ENCODE results near the gene ST3GAL6.

Gene ST3GAL6

DNA sequence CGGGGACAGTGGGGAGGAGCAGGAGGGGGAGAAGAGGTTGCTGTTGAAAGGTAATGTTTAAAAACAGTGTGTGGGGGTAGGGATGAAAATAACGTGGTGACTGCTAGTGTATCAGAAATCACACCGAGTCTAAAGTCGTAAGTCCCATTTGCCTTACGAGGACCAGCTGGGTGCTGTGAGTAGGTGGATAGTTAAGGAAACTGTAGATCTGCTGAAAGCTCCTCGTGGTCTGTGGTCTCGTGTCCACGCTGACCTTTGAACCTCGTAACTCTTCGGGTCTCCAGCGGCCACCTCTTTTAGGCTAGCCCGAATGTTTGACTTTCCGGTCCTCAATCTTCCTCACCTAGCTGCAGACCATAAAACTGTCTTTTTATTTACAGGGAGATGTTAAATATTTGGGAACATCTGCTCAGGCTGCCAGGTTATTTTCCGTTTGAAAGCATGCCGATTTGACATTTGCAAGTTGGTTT, 29.3 kb upstream of the ST3GAL6 start:
- H3K9me3 ChIP-seq (ENCODE audit: control insufficient read depth, insufficient read depth, low read depth, low read length), result no peaks in the 10 kb centered on the region
- TF ChIP-seq ZNF341 (tag by site-specific recombination; IDR thresholded peaks at IDR 0.05; ENCODE audit: low read depth) (peak; percentile 32; the same call in 1 of the 2 replicates), EGR2 (tag by site-specific recombination; IDR thresholded peaks at IDR 0.05; ENCODE audit: low read depth) (peak; percentile 47; the same call in 1 of the 2 replicates), ZNF292 (tag by site-specific recombination; IDR thresholded peaks at IDR 0.05; ENCODE audit: borderline replicate concordance, low read depth) (no peak), HOXD13 (CRISPR knock-in tag; IDR thresholded peaks at IDR 0.05; ENCODE audit: borderline replicate concordance) (no peak)
- ChIA-PET CTCF (interaction anchor here (0.7 kb wide), 1 partner anchor 913 kb away, joined by 3 read pairs; no protein-coding TSS in a partner anchor), POLR2A (interaction anchor here (1.2 kb wide), 1 partner anchor 10 kb away, joined by 3 read pairs; no protein-coding TSS in a partner anchor)
- no peaks in the 10 kb centered on the region for H3K36me3 ChIP-seq (ENCODE audit: control insufficient read depth in 2 of 2, insufficient read depth in 1 of 2, low read length in 2 of 2)
- H3K4me3 ChIP-seq (ENCODE audit: low read depth, low read length), result peak overlapping the region; percentile 78
- no peak overlapping the region; the same call in 1 of the 2 replicates for H3K27ac ChIP-seq (ENCODE audit: extremely low read depth, low read depth, low read length)
- H3K4me1 ChIP-seq (ENCODE audit: control insufficient read depth, insufficient read depth, low read length), result no peaks in the 10 kb centered on the region

DNA sequence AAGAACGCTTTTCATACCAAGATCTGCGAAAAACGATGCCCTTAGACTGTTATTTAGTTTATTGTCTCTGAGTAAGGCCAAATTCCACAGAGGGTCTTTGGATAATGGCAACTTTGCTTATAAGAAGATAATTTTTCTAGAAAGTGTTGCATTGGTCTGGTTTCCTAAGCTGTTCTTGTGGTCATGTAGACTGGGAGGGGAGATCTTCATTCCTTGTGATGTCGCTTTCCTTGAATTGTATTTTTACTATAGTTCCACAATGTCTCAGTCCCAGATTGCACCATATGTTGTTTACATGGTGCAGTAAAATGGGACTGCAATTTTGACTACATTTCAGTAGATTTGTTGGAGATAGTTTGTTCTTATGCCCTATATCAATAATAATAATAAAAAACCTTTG, 28.8 kb upstream of the ST3GAL6 start:
- Histone ChIP-seq H3K36me3 (ENCODE audit: control insufficient read depth in 2 of 2, insufficient read depth in 1 of 2, low read length in 2 of 2) (no peaks in the 10 kb centered on the region), H3K4me1 (ENCODE audit: control insufficient read depth, insufficient read depth, low read length) (no peaks in the 10 kb centered on the region), H3K27ac (ENCODE audit: extremely low read depth, low read depth, low read length) (no peak overlapping the region), H3K4me3 (ENCODE audit: low read depth, low read length) (peak overlapping the region; percentile 78; the same call in 1 of the 2 replicates), H3K9me3 (ENCODE audit: control insufficient read depth, insufficient read depth, low read depth, low read length) (no peaks in the 10 kb centered on the region)
- CTCF ChIA-PET, result no interaction called here
- POLR2A ChIA-PET, result interaction anchor here (1.2 kb wide), 1 partner anchor 9 kb away, joined by 3 read pairs; no protein-coding TSS in a partner anchor
- TF ChIP-seq ZNF112 (tag by site-specific recombination; IDR thresholded peaks at IDR 0.05) (no peak), ZNF2 (tag by site-specific recombination; IDR thresholded peaks at IDR 0.05) (no peak), MEIS1 (CRISPR knock-in tag; IDR thresholded peaks at IDR 0.05; ENCODE audit: borderline replicate concordance) (no peak), ZNF510 (tag by site-specific recombination; IDR thresholded peaks at IDR 0.05; ENCODE audit: insufficient replicate concordance) (no peak), ZNF555 (tag by site-specific recombination; conservative IDR thresholded peaks at IDR 0.05) (no peak), KLF10 (tag by site-specific recombination; IDR thresholded peaks at IDR 0.05) (no peak), HOXA7 (CRISPR knock-in tag; IDR thresholded peaks at IDR 0.05; ENCODE audit: borderline replicate concordance) (no peak), ZNF621 (tag by site-specific recombination; IDR thresholded peaks at IDR 0.05) (no peak)

DNA sequence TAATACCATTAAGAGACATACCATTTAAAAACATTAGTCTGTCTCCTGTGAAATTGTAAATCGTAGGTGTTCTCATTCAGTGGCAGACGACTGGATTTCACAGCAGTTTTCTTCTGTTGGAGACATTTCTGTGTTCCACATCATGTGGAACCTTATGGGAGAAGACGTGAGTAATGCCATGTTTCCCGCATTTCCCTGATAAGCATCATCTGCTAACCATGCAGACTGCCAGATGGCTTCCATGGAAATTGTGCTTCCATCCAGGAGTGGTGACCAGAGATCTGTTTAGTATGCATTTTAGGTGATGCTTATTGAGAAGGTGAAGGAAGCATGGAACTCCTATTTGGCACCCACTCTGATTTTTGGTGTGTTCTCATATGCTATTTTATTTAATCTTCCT, 28.4 kb upstream of the ST3GAL6 start:
- no peak overlapping the region for H3K4me3 ChIP-seq (ENCODE audit: low read depth, low read length)
- H3K27ac ChIP-seq (ENCODE audit: extremely low read depth, low read depth, low read length), result no peak overlapping the region
- no peaks in the 10 kb centered on the region for H3K36me3 ChIP-seq (ENCODE audit: control insufficient read depth in 2 of 2, insufficient read depth in 1 of 2, low read length in 2 of 2)
- POLR2A ChIA-PET, result no interaction called here
- TF ChIP-seq, protein P1, sequence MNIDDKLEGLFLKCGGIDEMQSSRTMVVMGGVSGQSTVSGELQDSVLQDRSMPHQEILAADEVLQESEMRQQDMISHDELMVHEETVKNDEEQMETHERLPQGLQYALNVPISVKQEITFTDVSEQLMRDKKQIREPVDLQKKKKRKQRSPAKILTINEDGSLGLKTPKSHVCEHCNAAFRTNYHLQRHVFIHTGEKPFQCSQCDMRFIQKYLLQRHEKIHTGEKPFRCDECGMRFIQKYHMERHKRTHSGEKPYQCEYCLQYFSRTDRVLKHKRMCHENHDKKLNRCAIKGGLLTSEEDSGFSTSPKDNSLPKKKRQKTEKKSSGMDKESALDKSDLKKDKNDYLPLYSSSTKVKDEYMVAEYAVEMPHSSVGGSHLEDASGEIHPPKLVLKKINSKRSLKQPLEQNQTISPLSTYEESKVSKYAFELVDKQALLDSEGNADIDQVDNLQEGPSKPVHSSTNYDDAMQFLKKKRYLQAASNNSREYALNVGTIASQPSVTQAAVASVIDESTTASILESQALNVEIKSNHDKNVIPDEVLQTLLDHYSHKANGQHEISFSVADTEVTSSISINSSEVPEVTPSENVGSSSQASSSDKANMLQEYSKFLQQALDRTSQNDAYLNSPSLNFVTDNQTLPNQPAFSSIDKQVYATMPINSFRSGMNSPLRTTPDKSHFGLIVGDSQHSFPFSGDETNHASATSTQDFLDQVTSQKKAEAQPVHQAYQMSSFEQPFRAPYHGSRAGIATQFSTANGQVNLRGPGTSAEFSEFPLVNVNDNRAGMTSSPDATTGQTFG (tag by site-specific recombination; IDR thresholded peaks at IDR 0.05; ENCODE audit: borderline replicate concordance), result no peak
- TF ChIP-seq IKZF3 (tag by site-specific recombination; IDR thresholded peaks at IDR 0.05) (no peak), INSM2 (tag by site-specific recombination; IDR thresholded peaks at IDR 0.05) (no peak), HIC1 (tag by site-specific recombination; IDR thresholded peaks at IDR 0.05) (no peak), TRIM28 (IDR thresholded peaks at IDR 0.05; ENCODE audit: borderline replicate concordance, low read length) (no peak), ZNF174 (tag by site-specific recombination; IDR thresholded peaks at IDR 0.05) (no peak), ZNF184 (tag by site-specific recombination; IDR thresholded peaks at IDR 0.05) (no peak), ZNF132 (tag by site-specific recombination; IDR thresholded peaks at IDR 0.05; ENCODE audit: borderline replicate concordance) (no peak), ZNF404 (tag by site-specific recombination; IDR thresholded peaks at IDR 0.05) (no peak), ZNF664 (tag by site-specific recombination; IDR thresholded peaks at IDR 0.05) (no peak), PRDM1 (tag by site-specific recombination; IDR thresholded peaks at IDR 0.05) (no peak), RBAK (tag by site-specific recombination; IDR thresholded peaks at IDR 0.05) (no peak), ZNF654 (tag by site-specific recombination; IDR thresholded peaks at IDR 0.05; ENCODE audit: low read depth) (no peak), ZNF473 (tag by site-specific recombination; IDR thresholded peaks at IDR 0.05) (no peak), ZNF350 (tag by site-specific recombination; IDR thresholded peaks at IDR 0.05) (no peak)
- no peaks in the 10 kb centered on the region for H3K4me1 ChIP-seq (ENCODE audit: control insufficient read depth, insufficient read depth, low read length)
- CTCF ChIA-PET, result no interaction called here
- no peaks in the 10 kb centered on the region for H3K9me3 ChIP-seq (ENCODE audit: control insufficient read depth, insufficient read depth, low read depth, low read length)

Measured in HEK293 (cell line).